Muscle layer of duodenum (tissue), 2 donors: ENCODE data around the gene HTR1D.
"Not testable (repeated sequence)": the region's sequence is repeated elsewhere in the genome, so short reads cannot be mapped to it uniquely, and the experiment has no call there.

ENCODE experiments used
- H3K27ac ChIP-seq: one replicate; pipeline ENCODE4 v1.7.0; 2013; ENCODE audit warnings: mild to moderate bottlenecking, low read length
- H3K27me3 ChIP-seq: one replicate; pipeline ENCODE4 v1.7.0; 2013; ENCODE audit warnings: low read depth, mild to moderate bottlenecking, control low read depth, low read length
- H3K36me3 ChIP-seq, 2 donors: one replicate each; pipeline ENCODE4 v1.7.0; 2013; ENCODE audit warnings: low read length in 2 of 2, control low read depth in 1 of 2, mild to moderate bottlenecking in 1 of 2; ENCODE audit not compliant: insufficient read depth in 2 of 2, control insufficient read depth in 1 of 2
- H3K4me1 ChIP-seq, 2 donors: one replicate each; pipeline ENCODE4 v1.7.0; 2013; ENCODE audit warnings: low read length in 2 of 2, mild to moderate bottlenecking in 2 of 2, control low read depth in 1 of 2, moderate library complexity in 1 of 2; ENCODE audit not compliant: insufficient read depth in 2 of 2, control insufficient read depth in 1 of 2
- H3K4me3 ChIP-seq, 2 donors: one replicate each; pipeline ENCODE4 v1.7.0; 2013; ENCODE audit warnings: low read length in 2 of 2, low read depth in 1 of 2, mild to moderate bottlenecking in 1 of 2
- H3K9me3 ChIP-seq, 2 donors: one replicate each; pipeline ENCODE4 v1.7.0; 2013; ENCODE audit warnings: low read length in 2 of 2, control low read depth in 1 of 2, mild to moderate bottlenecking in 1 of 2; ENCODE audit not compliant: control insufficient read depth in 1 of 2
- donor health status: healthy.

HTR1D gene

GRCh38 chr1:23239638-23240295 is 22.5 kb upstream of the HTR1D start:
- no peaks in the 10 kb centered on the region for H3K9me3 ChIP-seq
- no peaks in the 10 kb centered on the region for H3K4me1 ChIP-seq
- no peaks in the 10 kb centered on the region for H3K36me3 ChIP-seq
- H3K27ac ChIP-seq = no peak overlapping the region
- no peak overlapping the region for H3K4me3 ChIP-seq
- no peaks in the 10 kb centered on the region for H3K27me3 ChIP-seq

- H3K4me1 ChIP-seq = no peaks in the 10 kb centered on the region
Observed at GRCh38 chr1:23238565-23238964, 21.3 kb upstream of the HTR1D start.

GRCh38 chr1:23237508-23237907 is 20.2 kb upstream of the HTR1D start:
- Histone ChIP-seq H3K4me3 (no peak overlapping the region), H3K9me3 (no peaks in the 10 kb centered on the region), H3K4me1 (no peaks in the 10 kb centered on the region), H3K27me3 (no peaks in the 10 kb centered on the region), H3K27ac (no peak overlapping the region), H3K36me3 (no peaks in the 10 kb centered on the region)

More at GRCh38 chr1:23238565-23238964, 21.3 kb upstream of the HTR1D start:
- no peak overlapping the region for H3K27ac ChIP-seq
- no peaks in the 10 kb centered on the region for H3K9me3 ChIP-seq
- H3K36me3 ChIP-seq = no peaks in the 10 kb centered on the region
- no peak overlapping the region for H3K4me3 ChIP-seq
- H3K27me3 ChIP-seq = no peaks in the 10 kb centered on the region

GRCh38 chr1:23227806-23228205 is 10.5 kb upstream of the HTR1D start:
- no peaks in the 10 kb centered on the region for H3K9me3 ChIP-seq
- H3K27me3 ChIP-seq = no peaks in the 10 kb centered on the region
- H3K36me3 ChIP-seq = no peaks in the 10 kb centered on the region
- no peak overlapping the region for H3K4me3 ChIP-seq
- H3K27ac ChIP-seq = no peak overlapping the region
- no peaks in the 10 kb centered on the region for H3K4me1 ChIP-seq

GRCh38 chr1:23224739-23225648 is 7.7 kb upstream of the HTR1D start:
- Histone ChIP-seq H3K27ac (no peak overlapping the region), H3K4me3 (no peak overlapping the region)

GRCh38 chr1:23223963-23224362 is 6.7 kb upstream of the HTR1D start:
- H3K4me1 ChIP-seq, H3K27ac ChIP-seq, H3K4me3 ChIP-seq: not testable (repeated sequence)

More at GRCh38 chr1:23224739-23225648, 7.7 kb upstream of the HTR1D start:
- Histone ChIP-seq H3K36me3 (no peaks in the 10 kb centered on the region), H3K9me3 (no peaks in the 10 kb centered on the region), H3K4me1 (no peaks in the 10 kb centered on the region), H3K27me3 (no peaks in the 10 kb centered on the region)

GRCh38 chr1:23223490-23223951 is 6.2 kb upstream of the HTR1D start:
- not testable (repeated sequence) for H3K27ac ChIP-seq, H3K9me3 ChIP-seq, H3K4me3 ChIP-seq, H3K4me1 ChIP-seq, H3K36me3 ChIP-seq, H3K27me3 ChIP-seq

More at GRCh38 chr1:23223963-23224362, 6.7 kb upstream of the HTR1D start:
- H3K9me3 ChIP-seq, H3K36me3 ChIP-seq, H3K27me3 ChIP-seq: not testable (repeated sequence)

- Histone ChIP-seq H3K9me3 (no peaks in the 10 kb centered on the region), H3K4me1 (no peaks in the 10 kb centered on the region), H3K27me3 (peaks cover 10% of the 10 kb centered on the region), H3K4me3 (no peak overlapping the region), H3K36me3 (no peaks in the 10 kb centered on the region), H3K27ac (no peak overlapping the region)
Observed at GRCh38 chr1:23222742-23223141, 5.4 kb upstream of the HTR1D start.

GRCh38 chr1:23222331-23222730 is 5.0 kb upstream of the HTR1D start:
- no peak overlapping the region for H3K4me3 ChIP-seq
- peaks cover 0 to 3% of the 10 kb centered on the region in 2 donors for H3K4me1 ChIP-seq
- no peak overlapping the region for H3K27ac ChIP-seq
- H3K36me3 ChIP-seq = no peaks in the 10 kb centered on the region
- no peaks in the 10 kb centered on the region for H3K9me3 ChIP-seq
- peaks cover 13% of the 10 kb centered on the region for H3K27me3 ChIP-seq

GRCh38 chr1:23221107-23221506 is 3.8 kb upstream of the HTR1D start:
- Histone ChIP-seq H3K9me3 (no peaks in the 10 kb centered on the region), H3K4me1 (peaks cover 0 to 10% of the 10 kb centered on the region in 2 donors), H3K27me3 (peaks cover 19% of the 10 kb centered on the region), H3K27ac (no peak overlapping the region), H3K36me3 (no peaks in the 10 kb centered on the region), H3K4me3 (no peak overlapping the region)

- H3K4me1 ChIP-seq = peaks cover 0 to 10% of the 10 kb centered on the region in 2 donors
- H3K27ac ChIP-seq = no peak overlapping the region
- no peaks in the 10 kb centered on the region for H3K36me3 ChIP-seq
- peak overlapping the region; percentile 1 to 56 for H3K4me3 ChIP-seq
- H3K9me3 ChIP-seq = no peaks in the 10 kb centered on the region
- H3K27me3 ChIP-seq = peaks cover 30% of the 10 kb centered on the region
Observed at GRCh38 chr1:23216771-23217420, 406 bp downstream of the HTR1D start.
